Mammary epithelial cell (primary cell): ENCODE measurements around the gene CEP72.
"Not testable (repeated sequence)": the region's sequence is repeated elsewhere in the genome, so short reads cannot be mapped to it uniquely, and the experiment has no call there.

Experiments used
- CTCF ChIP-seq, 2 donors: IDR thresholded peaks in 1 of 2; conservative IDR thresholded peaks in 1 of 2; 2 replicates each; pipeline ENCODE4 v1.5.1; 2011 to 2012; ENCODE audit warnings: inconsistent platforms in 2 of 2, low read length in 2 of 2, mild to moderate bottlenecking in 2 of 2, control low read depth in 1 of 2, low read depth in 1 of 2; ENCODE audit not compliant: insufficient read depth in 1 of 2; ENCODE audit errors: extremely low read depth in 1 of 2
- EZH2 ChIP-seq: IDR thresholded peaks from 2 replicates; pipeline ENCODE4 v1.6.1; 2012; ENCODE audit warnings: low read length, inconsistent platforms, borderline replicate concordance

GRCh38 chr5:582445-582844 is 29.7 kb upstream of the CEP72 start:
- not testable (repeated sequence) for TF ChIP-seq CTCF (conservative IDR thresholded peaks at IDR 0.05 in 1 of 2, IDR thresholded peaks at IDR 0.05 in 1 of 2; ENCODE audit: extremely low read depth in 1 of 2, insufficient read depth in 1 of 2, low read depth in 1 of 2, low read length in 2 of 2); EZH2
